Kidney (tissue), 14 donors: ENCODE measurements around the gene KLHL5. TPM values are rescaled to one million over a fixed set of nuclear protein-coding genes. Genes with fewer than 3 reads are reported as not detected.
A peak's percentile ranks its signal among the peaks of the same experiment; 100 is the strongest.

Experiments used
- DNase-seq, 5 donors: peaks; one replicate each; pipeline ENCODE4 v3.0.0-alpha.2; 2013 to 2020
- FAIRE-seq: peaks from 2 replicates; lab custom pipeline; 2012; peaks lifted over from hg19 to GRCh38; lab: Jason Lieb, UNC
- H3K27ac ChIP-seq, 2 donors: one replicate each; pipeline ENCODE4 v1.7.0; 2013; ENCODE audit warnings: low read depth in 2 of 2, low read length in 2 of 2, inconsistent platforms in 1 of 2
- H3K27me3 ChIP-seq: one replicate; pipeline ENCODE4 v1.7.1; 2013; ENCODE audit warnings: low read length, inconsistent platforms; ENCODE audit not compliant: control insufficient read depth, insufficient read depth
- H3K36me3 ChIP-seq, 3 donors: one replicate each; pipeline versions ENCODE4 v1.7.0 to v1.7.1; 2013; ENCODE audit warnings: low read length in 3 of 3, control low read depth in 1 of 3, inconsistent platforms in 1 of 3; ENCODE audit not compliant: insufficient read depth in 3 of 3, control insufficient read depth in 2 of 3
- H3K4me1 ChIP-seq, 3 donors: one replicate each; pipeline versions ENCODE4 v1.7.0 to v1.7.1; 2013; ENCODE audit warnings: low read length in 3 of 3, inconsistent platforms in 1 of 3, low read depth in 1 of 3; ENCODE audit not compliant: control insufficient read depth in 2 of 3, insufficient read depth in 2 of 3
- H3K4me3 ChIP-seq, 3 donors: one replicate each; pipeline versions ENCODE4 v1.7.0 to v1.8.1; 2013; ENCODE audit warnings: low read length in 3 of 3, control low read depth in 1 of 3, inconsistent platforms in 1 of 3
- H3K9ac ChIP-seq, 3 donors: one replicate each; pipeline versions ENCODE4 v1.7.0 to v1.7.1; 2013; ENCODE audit warnings: low read length in 3 of 3, control low read depth in 1 of 3, inconsistent platforms in 1 of 3
- H3K9me3 ChIP-seq, 3 donors: one replicate each; pipeline versions ENCODE4 v1.7.0 to v1.7.1; 2013; ENCODE audit warnings: low read length in 3 of 3, control low read depth in 1 of 3, inconsistent platforms in 1 of 3; ENCODE audit not compliant: control insufficient read depth in 2 of 3, insufficient read depth in 1 of 3
- CTCF ChIP-seq: IDR thresholded peaks from 3 replicates; pipeline ENCODE4 v1.5.1; 2012; ENCODE audit warnings: mild to moderate bottlenecking, moderate library complexity, borderline replicate concordance; ENCODE audit not compliant: insufficient read depth; ENCODE audit errors: extremely low read depth
- intact Hi-C: fragments of 100-400 bp; cut with DNase I; formaldehyde crosslinking; loops from one replicate; pipeline ENCODE4 v1.11.1; 2022
- polyA plus RNA-seq: library from polyadenylated mRNA; stranded (reverse); fragments of 350-450 nt; fragmentation: Illumina TruSeq; extraction: RNeasy Lipid Tissue Mini Kit (QIAGEN cat#74804); gene quantifications from one replicate; pipeline ENCODE4 v1.2.3, GENCODE V29; 2014; ENCODE audit warnings: low read depth, low replicate concordance; ENCODE audit not compliant: insufficient read depth
- total RNA-seq: library from RNA; stranded (reverse); fragmentation: NEBNext Ultra II Directional; extraction: Animal tissue kit (Norgen Biotek cat#: 25700); gene quantifications from one replicate; pipeline ENCODE4 v1.2.1, GENCODE V29; 2021
- donor health status: control.
- donor health status: control.
- donor health status: control.
- donor health status: control.
- donor health status: control.
- donor health status: DM: yes; HTN: yes; CAD: no.
- donor health status: Normal renal cell carcinoma (clear cell type).

KLHL5 gene
- total and polyA plus RNA-seq, 2 donors from 2014 or later, result 12.2 to 47.8 TPM

DNA sequence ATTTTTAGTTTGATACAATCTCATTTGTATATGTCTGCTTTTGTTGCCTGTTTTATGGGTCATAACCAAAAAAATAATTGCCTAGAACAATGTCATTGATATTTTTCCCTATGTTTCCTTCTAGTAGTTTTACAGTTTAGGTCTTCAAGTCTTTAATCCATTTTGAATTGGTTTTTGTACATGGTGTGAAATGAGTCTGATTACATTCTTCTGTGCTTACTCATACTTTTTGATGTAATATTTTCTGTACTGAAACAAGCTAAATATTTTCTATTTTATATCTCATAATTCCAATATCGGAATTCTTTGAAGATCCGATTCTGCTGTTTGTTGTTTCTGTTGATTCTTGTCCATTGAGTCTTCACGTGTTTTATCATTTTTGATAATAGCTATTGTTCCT is 40.4 kb upstream of the KLHL5 start:
- no peaks in the 10 kb centered on the region for H3K4me1 ChIP-seq
- no peak overlapping the region for H3K4me3 ChIP-seq
- H3K36me3 ChIP-seq, result no peaks in the 10 kb centered on the region
- H3K9ac ChIP-seq, result no peak overlapping the region
- no peaks in the 10 kb centered on the region for H3K27me3 ChIP-seq
- FAIRE-seq (peak; percentile 17), DNase-seq (no peak)
- TF ChIP-seq CTCF, result no peak
- no peaks in the 10 kb centered on the region for H3K9me3 ChIP-seq
- no peak overlapping the region for H3K27ac ChIP-seq
- intact Hi-C loops, result no loop called here

GRCh38 chr4:39022241-39022640 is 39.8 kb upstream of the KLHL5 start:
- Histone ChIP-seq H3K9ac (no peak overlapping the region), H3K36me3 (no peaks in the 10 kb centered on the region), H3K27me3 (no peaks in the 10 kb centered on the region), H3K4me1 (no peaks in the 10 kb centered on the region), H3K9me3 (no peaks in the 10 kb centered on the region), H3K27ac (no peak overlapping the region), H3K4me3 (no peak overlapping the region)
- DNase-seq (no peak), FAIRE-seq (no peak)
- intact Hi-C loops, result no loop called here
- no peak for TF ChIP-seq CTCF

DNA sequence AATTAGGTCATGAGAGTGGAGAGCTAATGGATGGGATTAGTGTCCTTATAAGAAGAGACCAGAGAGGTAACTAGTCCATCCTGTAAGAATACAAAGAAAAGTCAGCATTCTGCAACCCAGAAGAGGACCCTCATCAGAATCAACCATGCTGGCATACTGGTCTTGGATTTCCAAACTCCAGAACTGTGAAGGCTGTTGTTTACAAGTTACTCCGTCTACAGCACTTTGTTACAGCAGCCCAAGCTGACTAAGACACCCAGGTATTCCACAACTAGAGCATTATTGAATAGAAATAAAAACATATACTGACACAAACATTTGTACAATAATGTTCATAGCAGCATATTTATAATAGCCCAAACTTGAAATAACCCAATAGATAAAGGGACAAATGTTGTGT is 39.0 kb upstream of the KLHL5 start:
- Histone ChIP-seq H3K36me3 (no peaks in the 10 kb centered on the region), H3K9me3 (no peaks in the 10 kb centered on the region), H3K27me3 (no peaks in the 10 kb centered on the region), H3K4me1 (no peaks in the 10 kb centered on the region), H3K9ac (no peak overlapping the region), H3K27ac (no peak overlapping the region), H3K4me3 (no peak overlapping the region)
- TF ChIP-seq CTCF, result no peak
- FAIRE-seq, result no peak
- DNase-seq, result no peak
- intact Hi-C loops, result no loop called here

DNA sequence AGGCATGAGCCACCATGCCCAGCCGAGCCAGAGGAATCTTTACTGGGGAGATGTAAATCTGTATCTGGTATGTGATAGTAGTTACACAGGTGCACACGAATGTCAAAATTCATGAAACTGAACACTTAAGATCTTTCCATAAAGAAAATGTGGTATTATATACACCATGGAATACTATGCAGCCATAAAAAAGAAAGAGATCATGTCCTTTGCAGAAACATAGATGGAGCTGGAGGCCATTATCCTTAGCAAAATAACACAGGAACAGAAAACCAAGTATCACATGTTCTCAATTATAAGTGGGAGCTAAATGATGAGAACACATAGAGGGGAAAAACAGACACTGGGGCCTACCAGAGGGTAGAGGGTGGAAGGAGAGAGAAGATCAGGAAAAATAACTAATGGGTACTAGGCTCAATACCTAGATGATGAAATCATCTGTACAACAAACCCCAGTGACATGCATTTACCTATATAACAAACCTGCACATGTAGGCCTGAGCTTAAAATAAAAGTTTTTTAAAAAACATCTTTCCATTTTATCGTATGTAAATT is 37.6 kb upstream of the KLHL5 start:
- no peaks in the 10 kb centered on the region for H3K36me3 ChIP-seq
- no peaks in the 10 kb centered on the region for H3K27me3 ChIP-seq
- H3K9ac ChIP-seq, result no peak overlapping the region
- FAIRE-seq (no peak), DNase-seq (no peak)
- H3K4me1 ChIP-seq, result no peaks in the 10 kb centered on the region
- H3K27ac ChIP-seq, result no peak overlapping the region
- no peak overlapping the region for H3K4me3 ChIP-seq
- no peaks in the 10 kb centered on the region for H3K9me3 ChIP-seq
- intact Hi-C loops, result no loop called here
- TF ChIP-seq CTCF, result no peak
